Endothelial cell (in vitro differentiated cells): ENCODE results near the gene TBC1D5. TPM values are rescaled to one million over a fixed set of nuclear protein-coding genes. Genes with fewer than 3 reads are reported as not detected.
"Not testable (repeated sequence)": the region's sequence is repeated elsewhere in the genome, so short reads cannot be mapped to it uniquely, and the experiment has no call there.

Source experiments
- DNase-seq: peaks from one replicate; pipeline ENCODE4 v3.0.0; 2021; ENCODE audit warnings: low spot score
- H3K27ac Mint-ChIP-seq: one replicate; pipeline ENCODE4 v1.8.0; 2021; ENCODE audit warnings: mixed read lengths, inconsistent platforms; ENCODE audit not compliant: unreplicated experiment
- H3K27me3 Mint-ChIP-seq: one replicate; pipeline ENCODE4 v1.8.0; 2021; ENCODE audit warnings: mild to moderate bottlenecking, moderate library complexity, mixed read lengths, inconsistent platforms; ENCODE audit not compliant: unreplicated experiment
- H3K36me3 Mint-ChIP-seq: one replicate; pipeline ENCODE4 v1.8.0; 2021; ENCODE audit warnings: mild to moderate bottlenecking, low read depth, mixed read lengths, inconsistent platforms; ENCODE audit not compliant: unreplicated experiment
- H3K4me1 Mint-ChIP-seq: one replicate; pipeline ENCODE4 v1.8.0; 2021; ENCODE audit warnings: mild to moderate bottlenecking, mixed read lengths, inconsistent platforms; ENCODE audit not compliant: unreplicated experiment
- H3K4me3 Mint-ChIP-seq: one replicate; pipeline ENCODE4 v1.8.0; 2021; ENCODE audit warnings: mild to moderate bottlenecking, mixed read lengths, inconsistent platforms; ENCODE audit not compliant: unreplicated experiment
- H3K9me3 Mint-ChIP-seq: one replicate; pipeline ENCODE4 v1.8.0; 2021; ENCODE audit warnings: mixed read lengths, inconsistent platforms; ENCODE audit not compliant: unreplicated experiment
- CTCF ChIP-seq: fragments of 200-600 bp; sonication (generic); IDR thresholded peaks from one replicate; pipeline ENCODE4 v1.5.0; 2021; ENCODE audit warnings: antibody characterized with exemption; ENCODE audit not compliant: unreplicated experiment
- total RNA-seq: library from RNA; stranded (reverse); fragmentation: NEBNext Ultra II Directional; extraction: Animal tissue kit (Norgen Biotek cat#: 25700); gene quantifications from one replicate; pipeline ENCODE4 v1.2.1, GENCODE V29; 2021; ENCODE audit not compliant: unreplicated experiment

Gene TBC1D5
- total RNA-seq, 1 donor from 2014 or later: 48.2 TPM

DNA sequence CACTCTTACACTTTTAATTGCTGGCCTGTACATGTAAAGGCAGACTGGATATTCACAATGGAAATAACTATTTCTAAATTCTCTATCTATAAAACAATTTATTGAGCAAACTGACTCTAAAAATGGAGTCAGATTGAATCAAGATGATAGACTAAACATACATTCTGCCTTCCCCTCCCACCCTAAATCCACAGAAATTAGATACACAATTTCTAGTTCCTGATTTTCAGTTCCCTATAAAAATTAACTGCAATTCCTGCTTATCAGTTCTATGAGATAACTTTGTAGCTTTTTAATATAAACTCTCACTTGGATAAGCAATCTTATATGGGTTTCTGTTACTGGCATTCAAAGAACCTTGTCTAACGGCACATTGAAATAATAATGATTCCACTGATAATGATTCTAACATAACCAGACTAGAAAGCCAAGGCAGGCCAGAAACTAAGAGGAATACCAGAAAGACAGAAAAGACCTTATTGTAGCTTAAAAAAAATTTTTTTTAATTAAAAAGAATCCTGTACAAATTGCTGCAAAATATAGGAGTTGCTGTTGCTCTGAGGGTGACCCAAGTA, 33.1 kb downstream of the TBC1D5 start:
- DNase-seq: no peak
- H3K9me3 Mint-ChIP-seq: no peaks in the 10 kb centered on the region
- no peaks in the 10 kb centered on the region for H3K4me1 Mint-ChIP-seq
- no peak overlapping the region for H3K4me3 Mint-ChIP-seq
- H3K36me3 Mint-ChIP-seq: peaks cover 17% of the 10 kb centered on the region
- no peaks in the 10 kb centered on the region for H3K27me3 Mint-ChIP-seq
- no peak for TF ChIP-seq CTCF
- H3K27ac Mint-ChIP-seq: no peak overlapping the region

GRCh38 chr3:17707813-17708543, 34.5 kb downstream of the TBC1D5 start:
- no peak for TF ChIP-seq CTCF
- Mint-ChIP-seq H3K9me3 (no peaks in the 10 kb centered on the region), H3K27me3 (no peaks in the 10 kb centered on the region), H3K27ac (no peak overlapping the region), H3K4me3 (no peak overlapping the region), H3K4me1 (no peaks in the 10 kb centered on the region), H3K36me3 (peaks cover 7% of the 10 kb centered on the region)
- DNase-seq: no peak

- not testable (repeated sequence) for H3K4me1 Mint-ChIP-seq, H3K4me3 Mint-ChIP-seq, H3K9me3 Mint-ChIP-seq, H3K27ac Mint-ChIP-seq, H3K36me3 Mint-ChIP-seq, H3K27me3 Mint-ChIP-seq, DNase-seq
Measured at GRCh38 chr3:17705991-17706390, 36.4 kb downstream of the TBC1D5 start.

DNA sequence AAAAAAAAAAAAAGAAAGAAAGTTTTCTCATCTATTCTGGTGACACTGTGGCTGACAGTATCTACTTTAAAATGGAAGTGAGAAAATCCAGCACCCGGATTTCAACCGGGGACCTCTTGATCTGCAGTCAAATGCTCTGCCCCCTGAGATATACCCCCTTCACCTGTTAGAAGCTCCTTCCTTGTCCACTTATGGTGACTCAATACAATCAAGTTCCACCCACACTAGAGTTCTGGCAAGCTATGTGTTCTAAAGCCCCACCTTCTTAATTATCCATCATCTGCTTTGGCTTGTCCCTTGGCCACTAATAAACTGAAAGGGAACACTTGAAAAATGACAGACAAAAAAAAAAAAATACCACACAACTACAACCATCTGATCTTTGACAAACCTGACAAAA, 42.6 kb downstream of the TBC1D5 start:
- not testable (repeated sequence) for H3K36me3 Mint-ChIP-seq, DNase-seq, H3K4me1 Mint-ChIP-seq, H3K27ac Mint-ChIP-seq, H3K27me3 Mint-ChIP-seq, H3K4me3 Mint-ChIP-seq, H3K9me3 Mint-ChIP-seq

DNA sequence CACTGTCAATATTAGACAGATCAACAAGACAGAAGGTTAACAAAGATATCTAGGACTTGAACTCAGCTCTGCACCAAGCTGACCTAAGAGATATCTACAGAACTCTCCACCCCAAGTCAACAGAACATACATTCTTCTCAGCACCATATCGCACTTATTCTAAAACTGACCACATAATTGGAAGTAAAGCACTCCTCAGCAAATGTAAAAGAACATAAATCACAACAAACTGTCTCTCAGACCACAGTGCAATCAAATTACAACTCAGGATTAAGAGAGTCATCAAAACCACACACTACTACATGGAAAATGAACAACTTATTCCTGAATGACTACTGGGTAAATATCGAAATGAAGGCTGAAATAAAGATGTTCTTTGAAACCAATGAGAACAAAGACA, 46.8 kb downstream of the TBC1D5 start:
- not testable (repeated sequence) for H3K4me3 Mint-ChIP-seq, H3K4me1 Mint-ChIP-seq, H3K27ac Mint-ChIP-seq, H3K27me3 Mint-ChIP-seq, DNase-seq, H3K36me3 Mint-ChIP-seq, H3K9me3 Mint-ChIP-seq

GRCh38 chr3:17693670-17693999, 48.8 kb downstream of the TBC1D5 start:
- not testable (repeated sequence) for H3K36me3 Mint-ChIP-seq, H3K9me3 Mint-ChIP-seq, H3K27me3 Mint-ChIP-seq, H3K27ac Mint-ChIP-seq, H3K4me3 Mint-ChIP-seq, H3K4me1 Mint-ChIP-seq, DNase-seq

GRCh38 chr3:17692846-17693669, 49.4 kb downstream of the TBC1D5 start:
- not testable (repeated sequence) for H3K36me3 Mint-ChIP-seq, H3K9me3 Mint-ChIP-seq, H3K27me3 Mint-ChIP-seq, DNase-seq, H3K27ac Mint-ChIP-seq, H3K4me1 Mint-ChIP-seq
- peak overlapping the region; percentile 63 for H3K4me3 Mint-ChIP-seq
